ENCODE measurements around the gene UBE2D3.
"Not testable (repeated sequence)": the region's sequence is repeated elsewhere in the genome, so short reads cannot be mapped to it uniquely, and the experiment has no call there.

The UBE2D3 gene

GRCh38 chr4:102868153-102868780 lies 40.9 kb upstream of the UBE2D3 start:
- intact Hi-C loops (cut with DNase I; ENCODE audit: low total_unique reads) = loop anchor here (1.0 to 5.0 kb wide), 3 partner anchors 41 to 149 kb away; partner anchors contain the start of genes MANBA, SLC9B1 and UBE2D3
- Histone ChIP-seq H3K4me1 (peaks cover 0 to 29% (median 2%) of the 10 kb centered on the region in 4 donors), H3K27ac (peak overlapping the region; percentile 93 to 97), H3K9me3 (no peaks in the 10 kb centered on the region), H3K27me3 (no peaks in the 10 kb centered on the region), H3K36me3 (no peaks in the 10 kb centered on the region), H3K4me3 (peak overlapping the region; percentile 64 to 72)
- peak; percentile 26 to 68 for DNase-seq
- no peak for TF ChIP-seq CTCF (IDR thresholded peaks at IDR 0.05)

GRCh38 chr4:102867278-102868152 lies 40.2 kb upstream of the UBE2D3 start:
- TF ChIP-seq CTCF (IDR thresholded peaks at IDR 0.05) = no peak
- DNase-seq = no peak
- Histone ChIP-seq H3K4me3 (peak overlapping the region; percentile 64 to 72), H3K4me1 (peaks cover 0 to 29% (median 2%) of the 10 kb centered on the region in 4 donors), H3K27me3 (no peaks in the 10 kb centered on the region), H3K9me3 (no peaks in the 10 kb centered on the region), H3K36me3 (no peaks in the 10 kb centered on the region), H3K27ac (peak overlapping the region; percentile 93 to 97)
- intact Hi-C loops (cut with DNase I; ENCODE audit: low total_unique reads) = loop anchor here (1.0 to 5.0 kb wide), 3 partner anchors 40 to 150 kb away; partner anchors contain the start of genes MANBA, SLC9B1 and UBE2D3

GRCh38 chr4:102865327-102865726 lies 38.0 kb upstream of the UBE2D3 start:
- intact Hi-C loops (cut with DNase I; ENCODE audit: low total_unique reads) = loop anchor here (5.0 kb wide), 1 partner anchor 152 kb away; the partner anchor contains the start of gene SLC9B1
- not testable (repeated sequence) for H3K27me3 ChIP-seq, H3K27ac ChIP-seq, H3K9me3 ChIP-seq, DNase-seq, H3K4me3 ChIP-seq, H3K36me3 ChIP-seq
- H3K4me1 ChIP-seq = peaks cover 0 to 19% (median 2%) of the 10 kb centered on the region in 4 donors

GRCh38 chr4:102862747-102863146 lies 35.4 kb upstream of the UBE2D3 start:
- H3K4me3 ChIP-seq = no peak overlapping the region
- H3K36me3 ChIP-seq = no peaks in the 10 kb centered on the region
- peaks cover 0 to 14% (median 14%) of the 10 kb centered on the region in 3 donors for H3K9me3 ChIP-seq
- TF ChIP-seq CTCF (IDR thresholded peaks at IDR 0.05) = no peak
- H3K27ac ChIP-seq = no peak overlapping the region
- intact Hi-C loops (cut with DNase I; ENCODE audit: low total_unique reads) = no loop called here
- DNase-seq = no peak
- no peaks in the 10 kb centered on the region for H3K27me3 ChIP-seq
- peaks cover 0 to 6% (median 0%) of the 10 kb centered on the region in 4 donors for H3K4me1 ChIP-seq

- no peaks in the 10 kb centered on the region for H3K4me1 ChIP-seq
- H3K27me3 ChIP-seq = no peaks in the 10 kb centered on the region
- intact Hi-C loops (cut with DNase I; ENCODE audit: low total_unique reads) = no loop called here
- no peak for TF ChIP-seq CTCF (IDR thresholded peaks at IDR 0.05)
- no peaks in the 10 kb centered on the region for H3K36me3 ChIP-seq
- no peak for DNase-seq
- H3K9me3 ChIP-seq = peaks cover 0 to 14% (median 14%) of the 10 kb centered on the region in 3 donors
- no peak overlapping the region for H3K27ac ChIP-seq
- H3K4me3 ChIP-seq = no peak overlapping the region
Observed at GRCh38 chr4:102862016-102862415, 34.7 kb upstream of the UBE2D3 start.

All from tibial artery (tissue), 4 donors.